SK-N-MC (cell line): Measurements from ENCODE around the gene BICDL1.

Source experiments
- EZH2 ChIP-seq: fragments of 200-600 bp; sonication (generic); IDR thresholded peaks from one replicate; pipeline ENCODE4 v1.6.1; 2017; ENCODE audit warnings: antibody characterized with exemption
- FOXP2 ChIP-seq: optimal IDR thresholded peaks from 2 replicates; pipeline ENCODE3; 2011; ENCODE audit warnings: mild to moderate bottlenecking, moderate library complexity; ENCODE audit not compliant: insufficient read depth; ENCODE audit errors: extremely low read length, control extremely low read depth
- POLR2AphosphoS5 ChIP-seq: IDR thresholded peaks from 2 replicates; pipeline ENCODE4 v1.6.1; 2012; ENCODE audit warnings: mild to moderate bottlenecking, low read depth, low read length, borderline replicate concordance

- TF ChIP-seq EZH2 (no peak), POLR2AphosphoS5 (no peak), FOXP2 (no peak)
Measured at GRCh38 chr12:120139958-120140357, 150.9 kb downstream of the BICDL1 start.
